HAP-1 (cell line): Measurements from ENCODE around the gene SLC39A11.
"Not testable (repeated sequence)": the region's sequence is repeated elsewhere in the genome, so short reads cannot be mapped to it uniquely, and the experiment has no call there.

Source experiments
- DNase-seq, 2 experiments: peaks; one replicate each; pipeline ENCODE4 v3.0.0-alpha.2; 2016 to 2020; ENCODE audit warnings: low spot score in 2 of 2
- H3K27me3 ChIP-seq: fragments of 250-450 bp; sonication (Bioruptor Pico); 2 replicates; pipeline ENCODE4 v1.5.1; 2020; ENCODE audit warnings: low read depth, mild to moderate bottlenecking, moderate library complexity
- H3K36me3 ChIP-seq: fragments of 250-450 bp; sonication (Bioruptor Pico); replicated peaks from 2 replicates; pipeline ENCODE4 v1.5.1; 2020; ENCODE audit warnings: mild to moderate bottlenecking
- H3K4me1 ChIP-seq: fragments of 250-450 bp; sonication (Bioruptor Pico); 2 replicates; pipeline ENCODE4 v1.5.1; 2020; ENCODE audit warnings: mild to moderate bottlenecking
- H3K4me3 ChIP-seq: fragments of 250-450 bp; sonication (Bioruptor Pico); 2 replicates; pipeline ENCODE4 v1.5.1; 2020; ENCODE audit warnings: mild to moderate bottlenecking, moderate library complexity
- H3K9me3 ChIP-seq: fragments of 250-450 bp; sonication (Bioruptor Pico); 2 replicates; pipeline ENCODE4 v1.5.1; 2020; ENCODE audit warnings: mild to moderate bottlenecking, moderate library complexity
- in situ Hi-C: fragments of 300-500 bp; cut with MboI; formaldehyde crosslinking; loops from 3 replicates; pipeline ENCODE4 v1.14.3; 2020; ENCODE audit warnings: low sequenced_read_pairs, inconsistent platforms, mixed read lengths

The SLC39A11 gene

GRCh38 chr17:72802726-72803125 is 289.8 kb downstream of the SLC39A11 start:
- no peak overlapping the region for H3K4me3 ChIP-seq
- DNase-seq = no peak
- no peaks in the 10 kb centered on the region for H3K36me3 ChIP-seq
- H3K27me3 ChIP-seq = no peaks in the 10 kb centered on the region
- no peaks in the 10 kb centered on the region for H3K9me3 ChIP-seq
- in situ Hi-C loops = no loop called here
- no peaks in the 10 kb centered on the region for H3K4me1 ChIP-seq

DNA sequence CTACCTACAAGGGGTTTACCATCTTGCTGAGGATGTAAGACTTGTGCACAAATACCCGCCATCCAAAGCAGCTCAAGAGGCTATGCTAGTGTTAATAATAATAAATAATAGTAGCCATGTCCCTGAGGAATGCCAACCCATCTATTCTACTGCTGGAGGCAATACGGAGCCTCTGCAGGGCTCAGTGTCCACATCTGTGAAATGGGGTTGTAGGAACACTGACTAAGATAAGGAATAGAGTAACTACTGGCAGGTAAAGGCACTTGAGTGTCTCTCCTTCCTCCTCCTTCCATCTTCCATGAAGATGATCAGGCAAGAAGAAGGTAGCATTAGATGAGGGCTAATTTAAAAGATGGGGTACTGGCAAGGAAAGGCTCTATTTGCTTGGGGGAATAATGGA is 295.3 kb downstream of the SLC39A11 start:
- DNase-seq = no peak
- H3K36me3 ChIP-seq = no peaks in the 10 kb centered on the region
- no peaks in the 10 kb centered on the region for H3K27me3 ChIP-seq
- H3K4me1 ChIP-seq = no peaks in the 10 kb centered on the region
- no peak overlapping the region for H3K4me3 ChIP-seq
- in situ Hi-C loops = no loop called here
- no peaks in the 10 kb centered on the region for H3K9me3 ChIP-seq

GRCh38 chr17:72795941-72796340 is 296.5 kb downstream of the SLC39A11 start:
- no peak for DNase-seq
- H3K9me3 ChIP-seq = no peaks in the 10 kb centered on the region
- H3K36me3 ChIP-seq = no peaks in the 10 kb centered on the region
- no peaks in the 10 kb centered on the region for H3K4me1 ChIP-seq
- no peak overlapping the region for H3K4me3 ChIP-seq
- no peaks in the 10 kb centered on the region for H3K27me3 ChIP-seq
- in situ Hi-C loops = no loop called here

- Histone ChIP-seq H3K9me3 (no peaks in the 10 kb centered on the region), H3K4me1 (no peaks in the 10 kb centered on the region), H3K36me3 (no peaks in the 10 kb centered on the region), H3K27me3 (no peaks in the 10 kb centered on the region), H3K4me3 (no peak overlapping the region)
- DNase-seq = no peak
- in situ Hi-C loops = no loop called here
Observed at GRCh38 chr17:72794152-72794551, 298.3 kb downstream of the SLC39A11 start.

GRCh38 chr17:72792771-72793170 is 299.7 kb downstream of the SLC39A11 start:
- H3K27me3 ChIP-seq = no peaks in the 10 kb centered on the region
- no peak for DNase-seq
- no peak overlapping the region for H3K4me3 ChIP-seq
- in situ Hi-C loops = no loop called here
- H3K9me3 ChIP-seq = no peaks in the 10 kb centered on the region
- H3K36me3 ChIP-seq = no peaks in the 10 kb centered on the region
- no peaks in the 10 kb centered on the region for H3K4me1 ChIP-seq

- Histone ChIP-seq H3K36me3 (no peaks in the 10 kb centered on the region), H3K4me3 (no peak overlapping the region), H3K4me1 (no peaks in the 10 kb centered on the region), H3K9me3 (no peaks in the 10 kb centered on the region), H3K27me3 (no peaks in the 10 kb centered on the region)
- in situ Hi-C loops = no loop called here
- no peak for DNase-seq
Observed at GRCh38 chr17:72790190-72790589, 302.3 kb downstream of the SLC39A11 start.

DNA sequence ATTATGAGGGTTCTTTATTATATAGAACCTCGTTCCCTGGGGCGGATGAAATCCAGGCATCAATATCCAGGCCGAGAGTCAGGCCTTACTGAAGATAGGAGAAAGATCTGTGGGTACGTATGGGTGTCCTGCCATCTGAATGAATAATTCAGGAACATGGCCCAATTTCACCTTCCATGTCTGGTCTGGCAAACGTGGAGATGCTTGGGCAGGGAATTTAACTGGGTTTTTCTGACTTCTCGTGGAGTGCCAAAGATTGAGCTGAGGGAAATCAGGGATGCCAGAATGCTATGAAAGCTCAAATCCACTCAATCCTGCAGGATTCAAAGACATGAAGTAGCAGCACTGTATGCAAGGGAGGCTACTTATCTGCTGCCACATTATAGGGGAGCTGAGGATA is 302.8 kb downstream of the SLC39A11 start:
- Histone ChIP-seq H3K9me3 (no peaks in the 10 kb centered on the region), H3K27me3 (no peaks in the 10 kb centered on the region), H3K36me3 (no peaks in the 10 kb centered on the region), H3K4me1 (no peaks in the 10 kb centered on the region), H3K4me3 (no peak overlapping the region)
- DNase-seq = no peak
- in situ Hi-C loops = no loop called here

DNA sequence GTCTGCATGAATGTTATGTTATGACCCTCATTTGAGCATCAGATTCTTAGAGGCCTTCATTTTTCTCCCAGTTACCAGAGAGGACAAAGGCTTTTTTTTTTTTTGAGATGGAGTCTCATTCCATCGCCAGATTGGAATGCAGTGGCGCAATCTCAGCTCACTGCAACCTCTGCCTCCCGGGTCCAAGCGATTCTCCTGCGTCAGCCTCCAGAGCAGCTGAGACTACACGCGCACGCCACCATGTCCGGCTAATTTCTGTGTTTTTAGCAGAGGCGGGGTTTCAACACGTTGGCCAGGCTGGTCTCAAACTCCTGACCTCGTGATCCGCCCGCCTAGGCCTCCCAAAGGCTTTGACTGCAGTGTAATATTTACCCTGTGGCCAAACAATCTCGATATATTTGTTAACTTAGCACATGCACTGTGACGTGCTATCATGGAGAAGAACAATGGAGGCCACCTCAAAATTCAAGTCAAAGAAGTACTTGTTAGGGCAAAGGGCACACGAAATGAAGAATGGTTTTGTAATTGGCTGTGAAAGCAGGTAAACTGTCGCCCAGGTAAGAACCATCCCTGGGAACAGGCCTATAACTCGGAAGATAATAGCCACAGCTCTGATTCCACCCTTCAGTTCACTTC is 303.4 kb downstream of the SLC39A11 start:
- H3K27me3 ChIP-seq = no peaks in the 10 kb centered on the region
- in situ Hi-C loops = no loop called here

DNA sequence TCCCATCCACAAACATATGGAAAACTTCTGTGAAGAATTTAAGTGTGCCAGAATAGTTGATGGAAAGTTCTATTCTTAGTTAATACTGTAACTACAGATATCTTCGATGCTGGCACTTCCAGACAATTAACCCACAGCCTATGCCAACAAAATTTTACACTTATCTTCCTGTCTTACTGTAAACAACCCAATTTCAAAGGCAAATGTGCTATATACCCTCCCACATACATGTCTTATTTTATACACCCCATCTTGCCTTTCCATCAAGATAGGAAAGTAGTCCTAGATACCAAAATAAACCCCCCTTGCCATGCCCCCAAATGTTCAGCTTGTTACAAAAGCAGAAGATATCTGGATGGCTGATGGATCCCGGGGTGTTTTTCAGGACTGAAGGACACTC is 306.3 kb downstream of the SLC39A11 start:
- Histone ChIP-seq H3K27me3 (no peaks in the 10 kb centered on the region), H3K9me3 (no peaks in the 10 kb centered on the region), H3K36me3 (no peaks in the 10 kb centered on the region), H3K4me3 (no peak overlapping the region), H3K4me1 (no peaks in the 10 kb centered on the region)
- in situ Hi-C loops = no loop called here
- no peak for DNase-seq

More for the DNA sequence above, 303.4 kb downstream of the SLC39A11 start:
- Histone ChIP-seq H3K4me1 (no peaks in the 10 kb centered on the region), H3K4me3 (no peak overlapping the region), H3K36me3 (no peaks in the 10 kb centered on the region), H3K9me3 (no peaks in the 10 kb centered on the region)
- no peak for DNase-seq

GRCh38 chr17:72782985-72783701 is 309.3 kb downstream of the SLC39A11 start:
- H3K9me3 ChIP-seq = no peaks in the 10 kb centered on the region
- in situ Hi-C loops = no loop called here
- no peaks in the 10 kb centered on the region for H3K36me3 ChIP-seq
- DNase-seq = no peak
- no peaks in the 10 kb centered on the region for H3K27me3 ChIP-seq
- H3K4me1 ChIP-seq = no peaks in the 10 kb centered on the region
- H3K4me3 ChIP-seq = no peak overlapping the region

- H3K9me3 ChIP-seq, DNase-seq, in situ Hi-C loops: not testable (repeated sequence)
Observed at GRCh38 chr17:72782437-72782836, 310.1 kb downstream of the SLC39A11 start.

GRCh38 chr17:72778169-72779151 is 314.0 kb downstream of the SLC39A11 start:
- no peak for DNase-seq
- Histone ChIP-seq H3K9me3 (no peaks in the 10 kb centered on the region), H3K4me1 (no peaks in the 10 kb centered on the region), H3K27me3 (no peaks in the 10 kb centered on the region), H3K36me3 (no peaks in the 10 kb centered on the region), H3K4me3 (no peak overlapping the region)
- in situ Hi-C loops = no loop called here

More at GRCh38 chr17:72782437-72782836, 310.1 kb downstream of the SLC39A11 start:
- not testable (repeated sequence) for H3K27me3 ChIP-seq, H3K4me1 ChIP-seq, H3K4me3 ChIP-seq, H3K36me3 ChIP-seq

- no peaks in the 10 kb centered on the region for H3K27me3 ChIP-seq
- in situ Hi-C loops = no loop called here
- no peaks in the 10 kb centered on the region for H3K36me3 ChIP-seq
- H3K4me3 ChIP-seq = no peak overlapping the region
- no peaks in the 10 kb centered on the region for H3K9me3 ChIP-seq
- no peak for DNase-seq
- H3K4me1 ChIP-seq = no peaks in the 10 kb centered on the region
Observed at GRCh38 chr17:72775919-72776318, 316.6 kb downstream of the SLC39A11 start.

DNA sequence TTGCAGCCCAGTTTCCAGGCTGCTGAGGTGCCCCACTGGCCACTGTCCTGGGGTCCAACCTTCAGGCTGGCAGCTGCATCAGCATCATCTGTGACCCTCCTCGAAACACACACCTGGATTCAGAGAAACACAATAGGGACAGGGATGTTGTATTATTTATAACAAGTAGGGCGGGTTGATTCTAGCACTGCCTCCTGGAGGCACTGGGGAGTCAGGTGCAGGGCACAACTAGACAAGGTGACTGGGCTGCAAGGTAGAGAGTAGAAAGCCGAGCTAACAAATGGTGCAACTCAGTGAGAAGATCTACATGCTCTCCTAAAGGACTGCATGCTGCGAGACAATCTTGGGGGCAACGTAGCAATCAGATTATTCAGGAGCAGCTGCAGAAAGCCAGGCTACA is 317.3 kb downstream of the SLC39A11 start:
- no peaks in the 10 kb centered on the region for H3K27me3 ChIP-seq
- no peak for DNase-seq
- in situ Hi-C loops = no loop called here
- no peaks in the 10 kb centered on the region for H3K9me3 ChIP-seq
- H3K4me1 ChIP-seq = no peaks in the 10 kb centered on the region
- no peaks in the 10 kb centered on the region for H3K36me3 ChIP-seq
- H3K4me3 ChIP-seq = no peak overlapping the region
